NCI-H345 (cell line): ENCODE measurements around the gene TBX10.
"Not testable (repeated sequence)": the region's sequence is repeated elsewhere in the genome, so short reads cannot be mapped to it uniquely, and the experiment has no call there.

ENCODE experiments used
- DNase-seq: peaks from one replicate; lab custom pipeline; 2025; lab: John Stamatoyannopoulos, UW

TBX10 gene

DNA sequence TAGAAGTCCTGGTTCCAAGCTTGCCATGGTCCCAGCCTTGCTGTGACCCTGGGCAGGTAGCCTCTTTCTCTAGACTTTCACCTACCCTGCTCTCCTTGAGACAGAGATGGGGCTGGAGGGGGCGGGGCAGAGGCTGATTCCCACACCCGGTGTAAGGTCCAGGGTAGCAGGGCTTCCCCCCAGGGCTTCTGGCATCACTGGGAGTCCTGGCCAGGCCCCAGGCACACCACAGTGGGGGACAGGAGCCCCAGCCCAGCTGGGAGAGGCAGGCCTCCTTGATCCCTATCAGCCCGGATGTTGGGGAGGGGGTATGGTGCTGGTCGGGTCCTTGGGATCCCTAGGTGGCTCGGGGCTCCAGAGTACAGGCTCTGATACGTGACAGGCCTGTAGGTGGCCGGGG is 8.2 kb downstream of the TBX10 start:
- no peak for DNase-seq

DNA sequence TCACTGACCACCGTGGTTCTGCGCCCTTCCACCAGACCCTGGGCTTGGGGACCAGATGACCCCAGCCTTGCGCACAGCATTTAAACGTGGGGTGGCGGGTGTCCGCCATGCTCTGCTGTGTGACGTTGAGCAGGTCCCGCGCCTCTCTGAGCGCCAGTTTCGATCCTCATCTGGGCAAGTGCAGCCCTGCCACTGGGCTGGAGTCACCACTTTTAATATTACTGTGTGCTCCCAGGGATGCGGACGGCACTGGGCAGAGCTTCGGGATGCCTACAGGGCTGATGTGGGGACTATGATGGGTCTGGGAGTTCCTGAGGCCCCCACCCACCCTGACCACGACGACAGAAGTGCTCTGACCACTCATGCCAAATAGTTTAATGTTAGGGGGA is 8.6 kb downstream of the TBX10 start:
- DNase-seq = no peak

DNA sequence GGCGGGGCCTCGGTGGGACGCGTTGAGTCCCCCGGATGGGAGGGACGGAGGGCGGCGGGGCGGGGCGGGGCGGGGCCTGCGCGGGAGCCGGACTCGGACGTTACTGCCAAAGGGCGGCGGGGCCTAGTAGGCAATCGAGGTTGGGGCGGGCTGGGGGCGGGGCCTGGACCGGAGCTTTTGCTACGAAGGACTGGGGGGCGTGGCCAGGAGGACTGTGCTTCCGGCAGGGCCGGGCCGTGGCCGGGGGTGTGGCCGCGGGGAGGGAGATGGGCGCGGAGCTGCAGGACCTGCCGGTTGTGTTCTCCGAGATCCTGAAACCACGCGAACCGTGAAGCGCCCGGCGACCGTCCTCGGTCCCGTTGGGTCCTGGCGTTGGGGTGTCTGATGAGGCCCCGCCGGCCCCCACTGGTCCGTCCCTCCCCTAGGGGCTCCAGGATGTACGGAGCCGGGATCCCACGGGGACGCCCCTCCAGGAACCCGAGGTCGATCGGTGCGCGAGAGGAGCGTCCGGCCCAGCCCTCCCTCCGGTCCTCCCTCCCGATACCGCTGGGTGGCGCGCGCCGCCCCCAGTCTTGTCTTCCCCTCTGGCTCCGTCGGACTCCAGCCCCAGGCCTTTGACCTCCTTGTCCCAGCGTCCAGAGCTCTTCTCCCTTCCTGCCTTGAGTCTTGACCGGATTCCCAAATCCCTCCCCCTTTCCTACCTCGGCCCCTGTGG is 9.2 kb downstream of the TBX10 start:
- DNase-seq = peak; percentile 98

DNA sequence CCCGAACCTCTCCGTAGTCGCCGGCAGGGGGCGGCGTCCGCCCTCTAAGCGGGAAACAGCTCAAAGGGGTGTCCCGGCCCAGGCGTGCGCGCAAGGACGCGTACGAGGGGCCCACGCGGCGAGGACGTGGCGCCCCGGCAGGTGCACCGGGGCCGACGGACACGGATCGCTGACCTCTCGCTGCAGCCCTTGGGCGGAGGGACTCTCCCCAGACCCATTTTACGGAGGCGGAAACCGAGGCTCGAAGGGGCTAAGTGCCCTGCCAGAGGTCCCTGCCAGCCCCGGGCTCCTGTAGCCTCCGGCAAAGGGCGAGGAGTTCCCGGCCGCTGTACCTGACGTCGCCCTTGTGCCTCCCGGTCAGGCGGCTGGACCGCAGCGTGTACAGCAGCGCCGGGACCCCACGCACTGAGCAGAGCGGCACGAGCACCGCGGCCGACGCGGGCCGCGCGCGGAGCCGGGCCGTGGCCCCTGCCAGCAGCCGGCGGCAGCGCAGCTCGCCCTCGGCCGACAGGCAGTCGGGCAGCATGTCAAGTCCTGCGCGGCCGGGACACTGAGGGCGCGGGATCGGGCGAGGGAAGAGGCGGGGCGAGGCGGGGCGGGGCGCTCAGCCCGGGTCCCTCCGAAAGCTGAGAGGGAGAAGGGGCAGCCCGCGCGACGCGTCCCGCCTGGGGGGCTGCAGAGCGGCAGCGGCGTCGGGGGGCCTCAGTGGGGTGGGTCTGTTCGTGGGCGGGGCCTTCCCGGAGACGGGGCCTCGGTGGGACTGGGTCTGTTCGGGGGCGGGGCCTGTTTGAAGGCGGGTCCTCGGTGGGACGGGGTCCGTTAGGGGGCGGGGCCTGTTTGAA is 10.0 kb downstream of the TBX10 start, which contains the start of gene NUDT8:
TSS of gene NUDT8 (minus strand) at position 552 of the 842 bp plus-strand sequence. CDS start at position 526, 26 bp downstream.
- DNase-seq = peak; percentile 70

DNA sequence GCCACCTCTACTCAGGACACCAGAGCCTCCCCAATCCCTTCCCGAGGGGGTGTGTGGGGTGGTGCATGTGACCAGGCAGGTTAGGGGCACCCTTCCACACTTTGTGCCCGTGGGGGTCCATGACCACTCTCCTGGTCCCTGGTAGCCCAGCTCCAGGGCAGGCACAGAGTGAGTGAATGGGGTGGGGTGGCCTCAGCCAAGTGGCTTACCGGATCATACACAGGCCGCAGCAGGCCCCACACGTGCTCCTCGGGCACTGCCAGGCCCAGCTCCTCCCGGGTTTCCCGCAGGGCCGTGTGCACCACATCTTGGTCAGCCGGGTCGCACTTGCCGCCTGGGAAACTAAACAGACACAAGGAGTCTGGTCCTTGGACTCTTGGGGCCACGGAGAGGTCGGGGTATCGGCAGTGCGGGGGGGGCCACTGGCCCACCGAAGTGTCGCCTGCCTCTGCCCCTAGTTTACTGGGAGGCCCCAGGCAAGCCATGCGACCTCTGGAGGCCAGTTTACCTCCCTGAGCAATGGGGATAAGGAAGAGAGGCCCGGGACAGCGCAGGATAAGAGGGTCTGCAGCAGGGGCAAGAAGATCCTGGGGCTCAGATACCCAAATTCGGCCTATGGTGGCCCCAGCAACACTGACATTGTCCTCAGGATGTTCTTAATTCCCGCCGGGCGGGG is 10.7 kb downstream of the TBX10 start:
- DNase-seq = no peak

DNA sequence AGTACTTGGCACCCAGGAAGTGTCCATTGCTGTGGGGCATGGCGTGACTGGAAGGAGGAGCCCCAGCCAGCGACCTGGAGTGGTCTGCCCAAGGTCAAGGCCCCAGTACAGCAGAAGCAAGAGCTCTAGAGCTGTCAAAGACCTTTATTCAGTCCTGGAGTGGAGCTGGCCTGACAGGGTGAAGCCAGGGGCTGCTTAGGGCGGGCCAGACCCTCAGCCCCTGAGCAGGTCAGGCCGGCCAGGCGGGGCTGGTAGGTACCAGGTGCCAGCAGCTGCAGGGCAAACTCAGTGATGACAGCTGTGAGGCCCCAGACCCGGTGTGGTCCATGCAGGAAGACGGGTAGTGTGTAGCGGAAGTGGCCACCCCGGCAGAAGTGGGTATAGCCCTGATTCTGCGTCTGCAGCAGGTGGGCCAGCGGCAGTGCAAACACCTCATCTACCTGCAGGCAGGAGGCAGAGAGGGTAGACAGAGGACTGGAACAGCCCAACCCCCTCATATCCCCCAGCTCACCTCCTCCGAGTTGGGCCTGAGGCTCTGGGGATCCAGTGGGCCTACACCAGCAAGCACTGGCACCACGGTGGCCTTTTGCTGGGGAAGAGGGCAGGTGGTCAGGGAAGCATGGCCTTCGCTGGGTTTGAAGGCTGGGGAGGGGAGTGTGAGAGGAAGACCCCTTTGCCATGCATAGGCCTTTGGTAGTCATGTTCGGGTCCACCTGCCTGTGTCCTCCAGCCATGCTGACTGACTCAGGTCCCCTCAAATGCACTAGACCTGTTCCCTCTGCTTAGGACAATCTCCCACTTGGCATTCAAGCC is 11.5 kb downstream of the TBX10 start:
- no peak for DNase-seq

DNA sequence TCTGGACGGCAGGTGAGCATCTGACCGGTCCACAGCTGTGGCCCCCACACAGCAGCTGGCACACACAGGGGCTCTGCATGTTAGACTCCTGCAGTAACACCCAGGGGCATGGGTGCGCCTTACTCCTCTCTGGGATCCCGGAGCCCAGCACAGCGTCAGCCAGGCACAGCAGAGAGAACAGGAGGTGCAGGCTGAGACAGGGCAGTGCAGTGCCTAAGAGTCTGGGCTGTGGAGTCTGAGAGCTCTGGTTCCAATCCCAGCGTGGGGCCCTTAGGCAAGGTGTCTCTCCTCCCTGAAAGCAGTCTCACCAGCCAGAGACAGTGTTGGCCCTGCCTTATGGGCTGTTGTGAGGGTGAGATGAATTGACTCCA is 12.1 kb downstream of the TBX10 start:
- no peak for DNase-seq

DNA sequence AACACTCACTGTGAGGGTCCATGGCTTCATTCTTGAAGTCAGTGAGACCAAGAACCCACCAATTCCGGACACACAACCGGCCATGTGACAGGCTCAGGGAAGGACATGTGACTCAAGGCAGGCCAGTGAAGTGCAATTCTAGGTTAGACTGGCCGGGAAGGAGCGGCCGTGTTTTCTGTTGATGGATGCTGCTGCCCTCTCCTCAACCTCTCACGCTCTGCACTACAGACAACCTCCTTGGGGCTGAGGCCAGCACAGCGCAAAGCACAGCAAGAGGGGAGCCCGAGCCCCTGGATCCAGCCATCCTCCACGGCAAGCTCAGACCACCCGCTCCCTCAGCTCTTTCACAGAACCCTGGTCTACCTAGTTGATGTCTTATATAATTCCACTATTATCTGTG is 12.6 kb downstream of the TBX10 start:
- DNase-seq = no peak

DNA sequence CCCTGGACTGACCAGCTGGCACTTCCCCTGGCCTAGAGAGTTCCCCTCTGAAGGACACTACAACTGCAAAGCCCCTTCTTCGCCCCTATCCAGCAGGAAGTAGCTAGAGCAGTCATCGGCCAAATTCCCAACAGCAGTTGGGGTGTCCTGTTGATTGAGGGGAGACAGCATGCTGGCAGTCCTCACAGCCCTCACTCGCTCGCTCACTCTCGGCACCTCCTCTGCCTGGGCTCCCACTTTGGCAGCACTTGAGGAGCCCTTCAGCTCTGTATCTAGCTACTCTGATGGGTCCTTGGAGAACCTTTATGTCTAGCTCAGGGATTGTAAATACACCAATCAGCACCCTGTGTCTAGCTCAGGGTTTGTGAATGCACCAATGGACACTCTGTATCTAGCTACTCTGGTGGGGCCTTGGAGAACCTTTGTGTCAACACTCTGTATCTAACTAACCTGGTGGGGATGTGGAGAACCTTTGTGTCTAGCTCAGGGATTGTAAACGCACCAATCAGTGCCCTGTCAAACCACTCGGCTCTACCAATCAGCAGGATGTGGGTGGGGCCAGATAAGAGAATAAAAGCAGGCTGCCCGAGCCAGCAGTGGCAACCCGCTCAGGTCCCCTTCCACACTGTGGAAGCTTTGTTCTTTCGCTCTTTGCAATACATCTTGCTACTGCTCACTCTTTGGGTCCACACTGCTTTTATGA is 13.3 kb downstream of the TBX10 start:
- DNase-seq = not testable (repeated sequence)

DNA sequence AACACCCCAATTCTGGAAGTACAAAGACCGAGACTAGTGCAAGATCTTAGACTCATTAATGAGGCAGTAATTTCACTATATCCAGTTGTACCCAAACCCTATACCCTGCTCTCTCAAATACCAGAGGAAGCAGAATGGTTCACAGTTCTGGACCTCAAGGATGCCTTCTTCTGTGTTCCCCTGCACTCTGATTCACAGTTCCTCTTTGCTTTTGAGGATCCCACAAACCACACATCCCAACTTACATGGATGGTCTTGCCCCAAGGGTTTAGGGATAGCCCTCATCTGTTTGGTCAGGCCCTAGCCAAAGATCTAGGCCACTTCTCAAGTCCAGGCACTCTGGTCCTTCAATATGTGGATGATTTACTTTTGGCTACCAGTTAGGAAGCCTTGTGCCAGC is 15.8 kb downstream of the TBX10 start:
- DNase-seq = not testable (repeated sequence)

DNA sequence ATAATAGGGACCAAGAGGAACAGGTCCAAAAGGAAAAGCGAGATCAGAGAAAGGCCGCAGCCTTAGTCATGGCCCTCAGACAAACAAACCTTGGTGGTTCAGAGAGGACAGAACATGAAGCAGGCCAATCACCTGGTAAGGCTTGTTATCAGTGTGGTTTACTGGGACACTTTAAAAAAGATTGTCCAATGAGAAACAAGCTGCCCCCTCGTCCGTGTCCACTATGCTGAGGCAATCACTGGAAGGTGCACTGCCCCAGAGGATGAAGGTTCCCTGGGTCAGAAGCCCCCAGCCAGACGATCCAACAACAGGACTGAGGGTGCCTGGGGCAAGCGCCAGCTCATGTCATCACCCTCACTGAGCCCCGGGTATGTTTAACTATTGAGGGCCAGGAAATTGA is 16.7 kb downstream of the TBX10 start:
- not testable (repeated sequence) for DNase-seq

DNA sequence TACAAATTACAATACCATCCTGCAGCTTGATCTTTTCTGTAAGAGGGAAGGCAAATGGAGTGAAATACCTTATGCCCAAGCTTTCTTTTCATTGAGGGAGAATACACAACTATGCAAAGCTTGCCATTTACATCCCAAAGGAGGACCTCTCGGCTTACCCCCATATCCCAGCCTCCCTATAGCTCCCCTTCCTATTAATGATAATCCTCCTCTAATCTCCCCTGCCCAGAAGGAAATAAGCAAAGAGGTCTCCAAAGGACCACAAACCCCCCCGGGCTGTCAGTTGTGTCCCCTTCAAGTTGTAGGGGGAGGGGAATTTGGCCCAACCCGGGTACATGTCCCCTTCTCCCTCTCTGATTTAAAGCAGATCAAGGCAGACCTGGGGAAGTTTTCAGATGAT is 17.6 kb downstream of the TBX10 start:
- DNase-seq = not testable (repeated sequence)

DNA sequence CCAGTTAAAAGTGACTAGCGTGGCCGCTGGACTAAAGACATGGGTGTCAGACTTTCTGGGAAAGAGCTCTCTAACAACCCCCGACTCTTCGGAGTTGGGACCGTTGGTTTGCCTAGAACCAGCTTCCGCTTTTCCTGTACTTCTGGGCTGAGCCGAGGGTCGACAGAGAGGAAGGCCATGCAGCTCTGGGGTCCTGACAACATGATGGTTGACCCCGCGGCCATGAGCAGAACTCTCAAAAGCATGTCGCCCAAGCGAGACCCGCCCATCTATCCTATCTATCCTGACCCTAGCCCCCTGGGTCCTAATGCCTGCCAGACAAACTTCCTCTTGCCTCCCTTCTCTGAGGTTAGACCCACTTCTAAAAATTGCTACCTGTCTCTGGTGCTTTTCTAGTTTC is 18.9 kb downstream of the TBX10 start:
- DNase-seq = not testable (repeated sequence)

DNA sequence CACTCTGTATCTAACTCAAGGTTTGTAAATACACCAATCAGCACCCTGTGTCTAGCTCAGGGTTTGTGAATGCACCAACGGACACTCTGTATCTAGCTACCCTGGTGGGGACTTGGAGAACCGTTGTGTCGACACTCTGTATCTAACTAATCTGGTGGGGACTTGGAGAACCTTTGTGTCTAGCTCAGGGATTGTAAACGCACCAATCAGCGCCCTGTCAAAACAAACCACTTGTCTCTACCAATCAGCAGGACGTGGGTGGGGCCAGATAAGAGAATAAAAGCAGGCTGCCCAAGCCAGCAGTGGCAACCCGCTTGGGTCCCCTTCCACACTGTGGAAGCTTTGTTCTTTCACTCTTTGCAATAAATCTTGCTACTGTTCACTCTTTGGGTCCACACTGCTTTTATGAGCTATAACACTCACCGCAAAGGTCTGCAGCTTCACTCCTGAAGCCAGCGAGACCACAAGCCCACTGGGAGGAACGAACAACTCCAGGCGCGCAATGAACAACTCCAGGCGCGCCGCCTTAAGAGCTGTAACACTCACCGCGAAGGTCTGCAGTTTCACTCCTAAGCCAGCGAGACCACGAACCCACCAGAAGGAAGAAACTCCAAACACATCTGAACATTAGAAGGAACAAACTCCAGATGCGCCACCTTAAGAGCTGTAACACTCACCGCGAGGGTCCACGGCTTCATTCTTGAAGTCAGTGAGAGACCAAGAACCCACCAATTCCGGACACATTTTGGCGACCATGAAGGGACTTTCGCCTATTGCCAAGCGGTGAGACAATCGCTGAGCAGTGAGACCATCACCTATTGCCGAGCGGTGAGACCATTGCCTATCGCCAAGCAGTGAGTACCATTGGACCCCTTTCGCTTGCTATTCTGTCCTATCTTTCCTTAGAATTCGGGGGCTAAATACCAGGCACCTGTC is 19.6 kb downstream of the TBX10 start:
- DNase-seq = not testable (repeated sequence)

DNA sequence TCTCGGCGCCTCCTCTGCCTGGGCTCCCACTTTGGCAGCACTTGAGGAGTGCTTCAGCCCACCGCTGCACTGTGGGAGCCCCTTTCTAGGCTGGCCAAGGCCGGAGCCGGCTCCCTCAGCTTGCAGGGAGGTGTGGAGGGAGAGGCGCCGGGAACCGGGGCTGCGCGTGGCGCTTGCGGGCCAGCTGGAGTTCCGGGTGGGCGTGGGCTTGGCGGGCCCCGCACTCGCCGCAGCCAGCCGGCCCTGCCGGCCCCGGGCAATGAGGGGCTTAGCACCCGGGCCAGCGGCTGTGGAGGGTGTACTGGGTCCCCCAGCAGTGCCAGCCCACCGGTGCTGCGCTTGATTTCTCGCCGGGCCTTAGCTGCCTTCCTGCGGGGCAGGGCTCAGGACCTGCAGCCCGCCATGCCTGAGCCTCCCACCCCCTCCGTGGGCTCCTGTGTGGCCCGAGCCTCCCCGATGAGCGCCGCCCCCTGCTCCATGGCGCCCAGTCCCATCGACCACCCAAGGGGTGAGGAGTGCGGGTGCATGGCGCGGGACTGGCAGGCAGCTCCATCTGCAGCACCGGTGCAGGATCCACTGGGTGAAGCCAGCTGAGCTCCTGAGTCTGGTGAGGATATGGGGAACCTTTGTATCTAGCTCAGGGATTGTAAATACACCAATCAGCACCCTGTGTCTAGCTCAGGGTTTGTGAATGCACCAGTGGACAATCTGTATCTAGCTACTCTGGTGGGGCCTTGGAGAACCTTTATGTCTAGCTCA is 20.5 kb downstream of the TBX10 start:
- not testable (repeated sequence) for DNase-seq

DNA sequence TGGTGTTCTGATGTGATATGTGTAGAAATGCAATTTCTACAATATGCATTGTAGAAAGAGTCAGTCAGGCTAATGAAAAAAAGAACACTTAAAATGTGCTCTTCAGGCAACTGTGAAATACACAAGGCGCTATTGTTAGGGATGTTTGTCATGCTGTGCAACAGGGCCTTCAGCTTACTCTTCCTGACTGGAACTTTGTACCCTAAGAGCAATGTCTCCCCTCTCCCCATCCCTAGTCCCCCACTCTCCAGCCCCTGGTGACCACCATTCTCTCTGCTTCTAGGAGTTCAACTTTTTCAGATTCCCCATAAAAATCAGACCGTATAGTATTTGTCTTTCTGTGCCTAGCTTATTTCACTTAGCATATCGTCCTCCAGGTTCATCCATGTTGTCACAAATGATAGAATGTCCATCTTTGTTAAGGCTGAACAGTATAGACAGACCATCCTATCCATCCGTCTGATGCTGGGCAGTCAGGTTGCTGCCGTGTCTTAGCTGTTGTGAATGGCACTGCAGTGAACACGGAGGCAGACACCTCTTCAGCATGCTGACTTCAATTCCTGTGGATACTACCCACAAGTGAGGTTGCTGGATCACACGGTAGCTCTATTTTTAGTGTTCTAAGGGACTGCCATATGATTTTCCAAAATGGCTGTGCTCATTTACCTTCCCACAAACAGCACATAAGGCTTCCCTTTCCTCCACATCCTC is 22.2 kb downstream of the TBX10 start:
- DNase-seq = no peak

DNA sequence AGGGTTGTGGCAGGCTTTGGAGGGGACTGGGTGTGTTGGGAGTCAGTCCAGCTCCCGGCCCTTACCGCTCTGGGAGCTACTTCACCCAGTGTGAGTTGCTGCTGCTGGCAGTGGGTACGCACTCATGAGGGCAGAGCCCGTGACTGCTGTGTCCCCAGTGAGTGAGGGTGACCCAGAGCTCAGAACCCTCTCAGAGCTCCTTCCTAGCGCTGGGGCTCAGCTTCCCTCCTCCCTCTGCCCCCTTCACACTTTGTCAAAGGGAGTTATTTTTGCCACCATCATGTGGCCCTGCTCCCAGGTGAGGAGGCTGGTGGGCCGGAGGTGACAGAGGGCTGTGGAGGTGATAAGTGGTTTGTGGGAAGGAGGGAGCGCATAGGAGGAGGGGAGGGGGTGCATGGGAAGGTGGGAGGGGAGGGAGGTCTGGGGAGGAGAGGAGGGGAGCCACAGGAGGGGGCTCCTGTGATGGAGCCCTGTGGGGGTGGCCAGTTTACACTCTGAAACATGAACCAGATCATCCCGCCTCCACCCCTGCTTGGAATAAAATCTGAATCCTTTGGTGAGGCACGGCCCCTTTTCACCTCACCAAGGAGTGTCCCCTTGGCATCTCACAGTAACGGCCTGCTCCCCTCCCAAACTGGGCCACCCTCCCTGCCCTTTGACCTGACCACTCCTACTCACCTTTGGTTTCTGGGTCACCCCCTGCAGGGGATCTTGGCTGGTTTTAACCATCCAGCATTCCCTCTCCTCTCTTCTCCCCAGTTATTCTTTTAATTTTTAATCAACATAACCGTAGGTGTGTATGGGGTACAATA is 22.9 kb downstream of the TBX10 start:
- no peak for DNase-seq
